Thoracic aorta (tissue), 2 donors: ENCODE measurements around the gene CFAP97. TPM values are rescaled to one million over a fixed set of nuclear protein-coding genes. Genes with fewer than 3 reads are reported as not detected.

Source experiments
- ATAC-seq: fragments of 150-250 bp; one replicate; pipeline ENCODE4 v1.8.0; 2017; ENCODE audit warnings: low read depth; ENCODE audit not compliant: insufficient number of reproducible peaks, low FRiP score
- DNase-seq: peaks from one replicate; pipeline ENCODE4 v3.0.0-alpha.2; 2020; ENCODE audit warnings: low spot score
- H3K27ac ChIP-seq, 2 donors: fragments of 200-600 bp; sonication (generic); 1 replicate in 1 of 2; 2 replicates in 1 of 2; pipeline ENCODE4 v1.5.1; 2016; ENCODE audit warnings: mild to moderate bottlenecking in 2 of 2, moderate library complexity in 2 of 2
- H3K27me3 ChIP-seq: fragments of 200-600 bp; sonication (generic); replicated peaks from 2 replicates; pipeline ENCODE4 v1.6.0; 2016; ENCODE audit warnings: mild to moderate bottlenecking; ENCODE audit not compliant: insufficient read depth
- H3K36me3 ChIP-seq: fragments of 200-600 bp; sonication (generic); one replicate; pipeline ENCODE4 v1.5.1; 2016
- H3K4me1 ChIP-seq, 2 donors: fragments of 200-600 bp; sonication (generic); 1 replicate in 1 of 2; 2 replicates in 1 of 2; pipeline versions ENCODE4 v1.5.1 to v1.6.0; 2016; ENCODE audit warnings: low read depth in 2 of 2, mild to moderate bottlenecking in 1 of 2; ENCODE audit not compliant: control insufficient read depth in 1 of 2
- H3K4me3 ChIP-seq: fragments of 200-600 bp; sonication (generic); 2 replicates; pipeline ENCODE4 v1.5.1; 2016; ENCODE audit warnings: mild to moderate bottlenecking
- H3K9me3 ChIP-seq: fragments of 200-600 bp; sonication (generic); 2 replicates; pipeline ENCODE4 v1.5.1; 2016
- CTCF ChIP-seq: fragments of 200-600 bp; sonication (generic); IDR thresholded peaks from one replicate; pipeline ENCODE4 v1.5.1; 2019; ENCODE audit warnings: antibody characterized with exemption
- total RNA-seq, 2 donors: library from RNA; depleted of rRNA; stranded (reverse); fragments of >200 nt; gene quantifications; one replicate each; pipeline versions ENCODE4 v1.1.0 to v1.2.3, GENCODE V29; 2016

Gene CFAP97
- total RNA-seq, 2 donors from 2014 or later = 40.8 to 62.2 TPM

- ATAC-seq (no peak), DNase-seq (no peak)
- Histone ChIP-seq H3K27ac (no peak overlapping the region), H3K4me1 (peaks cover 5 to 8% of the 10 kb centered on the region in 2 donors), H3K36me3 (no peaks in the 10 kb centered on the region), H3K9me3 (no peaks in the 10 kb centered on the region), H3K27me3 (no peaks in the 10 kb centered on the region), H3K4me3 (no peak overlapping the region)
- no peak for TF ChIP-seq CTCF
Observed at GRCh38 chr4:185118876-185119275, 84.9 kb downstream of the CFAP97 start.

GRCh38 chr4:185117300-185117934 is 86.4 kb downstream of the CFAP97 start:
- H3K4me1 ChIP-seq = peaks cover 6 to 19% of the 10 kb centered on the region in 2 donors
- H3K27ac ChIP-seq = no peak overlapping the region
- no peaks in the 10 kb centered on the region for H3K27me3 ChIP-seq
- TF ChIP-seq CTCF = no peak
- no peak overlapping the region for H3K4me3 ChIP-seq
- no peaks in the 10 kb centered on the region for H3K36me3 ChIP-seq
- no peak for ATAC-seq
- no peak for DNase-seq
- H3K9me3 ChIP-seq = no peaks in the 10 kb centered on the region

GRCh38 chr4:185115827-185116232 is 88.0 kb downstream of the CFAP97 start:
- DNase-seq = no peak
- peaks cover 12 to 35% of the 10 kb centered on the region in 2 donors for H3K4me1 ChIP-seq
- ATAC-seq = no peak
- H3K27me3 ChIP-seq = no peaks in the 10 kb centered on the region
- no peaks in the 10 kb centered on the region for H3K36me3 ChIP-seq
- H3K27ac ChIP-seq = peak overlapping the region in 1 of 2 donors; percentile 45
- TF ChIP-seq CTCF = no peak
- no peaks in the 10 kb centered on the region for H3K9me3 ChIP-seq
- H3K4me3 ChIP-seq = no peak overlapping the region

GRCh38 chr4:185113340-185113739 is 90.5 kb downstream of the CFAP97 start:
- no peak for ATAC-seq
- no peak overlapping the region for H3K4me3 ChIP-seq
- H3K27ac ChIP-seq = peak overlapping the region in 1 of 2 donors; percentile 45
- TF ChIP-seq CTCF = no peak
- H3K36me3 ChIP-seq = no peaks in the 10 kb centered on the region
- no peaks in the 10 kb centered on the region for H3K9me3 ChIP-seq
- no peaks in the 10 kb centered on the region for H3K27me3 ChIP-seq
- no peak for DNase-seq
- H3K4me1 ChIP-seq = peaks cover 12 to 42% of the 10 kb centered on the region in 2 donors

- Histone ChIP-seq H3K27me3 (no peaks in the 10 kb centered on the region), H3K4me1 (peaks cover 12 to 42% of the 10 kb centered on the region in 2 donors), H3K36me3 (no peaks in the 10 kb centered on the region), H3K4me3 (no peak overlapping the region), H3K9me3 (no peaks in the 10 kb centered on the region), H3K27ac (peak overlapping the region; percentile 45 to 65)
- ATAC-seq = peak; percentile 100
- DNase-seq = peak; percentile 45
- TF ChIP-seq CTCF = no peak
Observed at GRCh38 chr4:185112104-185112503, 91.7 kb downstream of the CFAP97 start.
